Astrocyte of the cerebellum (primary cell): ENCODE measurements around the gene DPM2.

Experiments used
- DNase-seq: peaks from one replicate; pipeline ENCODE4 v3.0.0-alpha.2; 2011; ENCODE audit warnings: low read depth
- H3K4me3 ChIP-seq: 2 replicates; pipeline ENCODE4 v1.5.1; 2011; ENCODE audit warnings: mild to moderate bottlenecking, low read depth, low read length, moderate library complexity
- in situ Hi-C: cut with HindIII; loops from 2 replicates; pipeline ENCODE4 v1.10.0; 2017; ENCODE audit warnings: low sequenced_read_pairs
- TF ChIP-seq, protein P1 (sequence below): IDR thresholded peaks from 2 replicates; pipeline ENCODE4 v1.5.1; 2012; ENCODE audit warnings: low read length, low read depth, moderate library complexity, mild to moderate bottlenecking; ENCODE audit errors: missing control alignments

The DPM2 gene

DNA sequence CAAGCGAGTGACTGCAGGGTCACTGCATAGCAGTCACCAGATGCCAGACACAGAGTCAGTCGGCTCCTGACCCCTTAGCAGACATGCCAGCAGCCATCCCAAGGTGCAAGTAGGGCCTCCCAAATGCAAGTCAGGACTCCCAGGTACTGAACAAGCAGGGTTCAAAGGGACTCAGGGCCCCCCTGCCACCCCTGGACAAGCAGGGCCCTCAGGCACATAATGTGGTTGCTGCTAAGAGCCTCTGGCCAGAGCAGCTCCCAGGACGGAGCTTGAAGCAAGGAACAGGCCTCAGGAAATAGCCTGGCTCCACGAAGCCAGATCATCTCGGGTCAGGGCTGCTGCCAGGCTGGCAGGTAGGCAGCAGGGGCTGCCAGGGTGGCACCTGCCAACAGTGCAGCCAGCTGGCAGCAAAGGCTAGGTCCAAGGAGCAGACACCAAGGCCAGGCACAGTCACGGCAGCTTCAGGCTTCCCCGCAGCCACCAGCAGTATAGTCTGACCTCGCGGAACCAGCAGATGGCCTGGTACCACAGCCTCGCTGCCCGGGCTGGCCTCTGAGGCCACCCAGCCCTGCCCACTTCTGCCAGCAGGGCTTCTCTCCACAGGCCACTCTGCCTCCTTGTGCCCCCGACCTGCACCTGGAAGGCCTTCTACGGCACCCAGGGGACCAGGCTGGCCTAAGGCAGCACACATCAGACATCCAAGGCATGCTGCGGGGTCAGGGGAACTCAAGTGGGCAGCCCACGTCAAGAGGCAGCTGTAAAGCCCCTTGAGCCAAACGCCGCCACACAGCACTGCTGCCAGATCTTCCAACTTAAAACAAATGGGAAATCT, 35.7 kb upstream of the DPM2 start:
- in situ Hi-C loops: no loop called here
- DNase-seq: no peak
- TF ChIP-seq, protein P1, sequence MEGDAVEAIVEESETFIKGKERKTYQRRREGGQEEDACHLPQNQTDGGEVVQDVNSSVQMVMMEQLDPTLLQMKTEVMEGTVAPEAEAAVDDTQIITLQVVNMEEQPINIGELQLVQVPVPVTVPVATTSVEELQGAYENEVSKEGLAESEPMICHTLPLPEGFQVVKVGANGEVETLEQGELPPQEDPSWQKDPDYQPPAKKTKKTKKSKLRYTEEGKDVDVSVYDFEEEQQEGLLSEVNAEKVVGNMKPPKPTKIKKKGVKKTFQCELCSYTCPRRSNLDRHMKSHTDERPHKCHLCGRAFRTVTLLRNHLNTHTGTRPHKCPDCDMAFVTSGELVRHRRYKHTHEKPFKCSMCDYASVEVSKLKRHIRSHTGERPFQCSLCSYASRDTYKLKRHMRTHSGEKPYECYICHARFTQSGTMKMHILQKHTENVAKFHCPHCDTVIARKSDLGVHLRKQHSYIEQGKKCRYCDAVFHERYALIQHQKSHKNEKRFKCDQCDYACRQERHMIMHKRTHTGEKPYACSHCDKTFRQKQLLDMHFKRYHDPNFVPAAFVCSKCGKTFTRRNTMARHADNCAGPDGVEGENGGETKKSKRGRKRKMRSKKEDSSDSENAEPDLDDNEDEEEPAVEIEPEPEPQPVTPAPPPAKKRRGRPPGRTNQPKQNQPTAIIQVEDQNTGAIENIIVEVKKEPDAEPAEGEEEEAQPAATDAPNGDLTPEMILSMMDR: no peak
- no peak overlapping the region for H3K4me3 ChIP-seq

DNA sequence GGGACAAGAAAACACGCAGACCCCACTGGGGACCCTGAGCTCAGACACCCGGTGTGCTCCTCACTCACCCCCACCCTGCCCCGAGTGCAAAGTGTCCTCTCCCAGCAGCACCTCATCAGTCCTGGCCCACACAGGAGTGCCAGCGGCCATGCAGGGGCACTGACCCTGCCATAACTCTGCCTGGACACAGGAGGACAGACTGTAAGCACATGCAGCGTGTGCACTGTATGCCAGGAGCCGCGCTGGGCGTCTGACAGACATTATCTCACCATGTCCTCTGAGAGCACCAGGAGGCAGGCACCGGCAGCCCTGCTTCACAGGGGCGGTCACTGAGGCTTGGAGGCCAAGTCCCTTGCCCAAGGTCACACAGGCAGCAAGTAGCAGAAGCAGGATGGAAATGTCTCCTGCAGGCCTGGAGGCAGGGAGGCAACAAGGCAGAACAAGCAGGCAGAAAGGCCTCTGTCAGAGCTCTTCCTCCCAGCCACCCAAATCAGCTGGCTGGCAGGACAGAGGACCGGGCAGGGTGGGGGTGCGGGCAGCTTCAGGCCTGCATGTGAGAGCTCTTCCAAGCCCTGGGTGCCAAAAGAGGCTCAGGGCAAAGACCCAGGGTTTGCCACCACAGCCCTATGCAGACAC, 34.7 kb upstream of the DPM2 start:
- in situ Hi-C loops: no loop called here
- H3K4me3 ChIP-seq: no peak overlapping the region
- DNase-seq: no peak
- TF ChIP-seq, protein P1: no peak

DNA sequence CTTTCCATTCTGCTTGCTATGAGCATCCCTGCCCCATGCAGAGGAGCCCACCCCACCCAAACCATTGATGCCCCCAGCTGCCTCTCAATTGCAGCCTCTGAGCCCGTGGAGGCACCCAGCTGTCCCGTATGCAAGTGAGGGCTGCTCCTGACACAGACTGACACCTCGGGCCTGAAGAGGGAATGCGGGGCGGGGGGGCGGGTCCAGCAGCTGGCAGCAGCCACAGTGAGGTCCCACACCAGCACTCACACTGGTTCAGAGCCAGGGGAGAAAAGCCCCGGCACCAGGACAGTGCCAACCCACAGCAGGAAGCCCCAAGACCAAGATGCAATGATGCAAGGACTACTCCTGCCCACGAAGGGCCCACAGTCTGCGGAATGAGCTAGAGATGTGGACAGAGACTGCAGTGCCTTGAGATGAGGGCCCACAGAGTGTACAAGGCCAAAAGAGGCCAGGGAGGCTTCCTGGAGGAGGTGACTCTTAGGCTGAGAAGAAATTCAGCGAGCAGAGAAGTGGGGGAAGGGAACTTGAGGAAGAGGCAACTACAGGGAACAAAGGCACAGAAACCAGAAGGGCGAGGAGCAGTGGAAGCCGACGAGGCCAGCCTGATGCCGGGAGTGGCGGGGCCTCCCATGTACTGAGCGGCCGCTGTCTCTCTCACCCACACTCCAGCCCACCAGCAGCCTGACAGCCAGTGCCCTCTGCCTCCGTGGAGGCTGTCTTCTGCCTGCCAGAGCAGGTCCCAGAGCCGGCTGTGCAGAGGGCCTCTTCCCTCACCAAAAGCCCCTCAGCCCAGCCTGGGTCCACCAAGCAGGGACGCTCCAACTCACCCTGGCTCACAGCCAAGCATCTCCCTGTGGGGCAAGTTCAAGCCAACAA, 33.9 kb upstream of the DPM2 start:
- DNase-seq: no peak
- in situ Hi-C loops: no loop called here
- TF ChIP-seq, protein P1: no peak
- H3K4me3 ChIP-seq: no peak overlapping the region

DNA sequence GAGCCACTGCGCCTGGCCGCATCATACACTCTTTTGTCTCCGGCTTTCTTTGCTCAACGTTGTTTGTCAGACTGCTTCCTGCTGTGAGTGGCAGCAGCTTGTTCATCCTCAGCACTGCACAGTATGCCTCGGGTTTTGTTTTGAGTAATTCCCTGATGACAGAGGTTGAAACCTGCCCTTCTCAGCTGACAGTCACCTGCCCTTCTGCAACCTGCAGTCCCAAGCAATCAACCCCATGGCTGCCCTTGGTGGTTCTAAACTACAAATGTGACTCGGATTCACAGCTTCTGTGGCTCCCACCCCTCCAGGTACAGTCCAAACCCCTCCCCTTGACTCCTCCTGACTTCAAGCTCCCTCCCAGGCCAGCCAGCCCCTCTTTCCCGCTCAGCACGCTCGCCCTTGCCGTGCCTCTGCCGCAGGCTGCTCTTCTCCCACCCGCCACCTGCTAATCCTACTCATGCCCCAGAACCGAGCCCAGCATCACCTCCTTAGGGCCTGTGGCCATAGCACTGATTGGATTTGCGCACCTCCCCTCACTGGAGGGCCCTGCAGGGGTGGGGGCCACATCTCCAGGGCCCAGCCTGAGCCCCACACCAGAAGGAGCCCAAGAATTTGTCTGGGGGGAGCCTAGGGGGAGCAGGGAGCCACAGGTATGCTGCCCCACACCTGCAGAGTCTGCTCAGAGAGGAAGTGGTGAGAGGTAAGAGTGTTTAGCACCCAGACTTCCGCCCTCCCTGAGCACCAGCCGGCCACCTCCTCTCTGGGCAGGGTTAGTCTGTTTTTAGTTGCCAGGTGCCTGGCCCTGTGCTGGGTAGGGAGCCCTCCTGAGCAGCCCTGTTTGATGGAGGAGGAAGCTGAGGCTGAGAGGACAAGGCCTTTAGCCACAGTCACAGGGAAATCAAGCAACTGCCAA, 33.0 kb upstream of the DPM2 start:
- no peak for DNase-seq
- TF ChIP-seq, protein P1: no peak
- in situ Hi-C loops: no loop called here
- no peak overlapping the region for H3K4me3 ChIP-seq

DNA sequence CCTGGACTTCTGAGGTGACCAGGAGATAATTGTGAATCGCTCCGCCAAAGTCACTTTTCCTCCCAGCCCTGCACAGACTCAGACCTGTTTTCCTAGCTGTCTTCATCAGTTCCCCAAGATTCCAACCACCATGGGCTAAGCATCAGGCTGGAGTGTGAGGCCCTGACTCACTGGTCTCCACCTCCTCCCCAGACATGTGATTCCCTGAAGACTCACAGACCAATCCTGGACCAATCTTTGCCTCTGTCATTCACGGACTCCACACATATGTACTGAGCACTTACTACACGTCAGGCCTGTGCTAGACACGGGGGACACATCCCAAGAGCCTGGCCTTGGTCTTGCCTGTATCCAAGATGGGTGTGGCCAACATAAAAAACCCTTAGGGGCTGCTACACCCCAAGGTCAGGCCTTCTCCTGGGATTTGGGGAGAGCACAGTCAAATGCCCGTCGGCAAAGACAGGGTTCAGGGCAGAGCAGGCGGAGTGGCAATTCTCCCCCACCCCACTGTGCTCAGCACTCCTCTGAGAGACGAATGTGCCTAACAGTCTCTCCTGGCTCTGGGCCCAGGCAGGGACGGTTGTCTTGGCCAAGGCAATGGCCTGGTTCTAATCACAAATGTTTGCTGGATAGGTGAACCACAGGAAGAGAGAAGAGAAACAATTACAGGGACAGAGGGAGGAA, 31.2 kb upstream of the DPM2 start:
- TF ChIP-seq, protein P1: no peak
- H3K4me3 ChIP-seq: no peak overlapping the region
- in situ Hi-C loops: no loop called here
- peak; percentile 38 for DNase-seq
